Subcutaneous abdominal adipose tissue (tissue), 5 donors: Measurements from ENCODE around the gene RPEL1.

Experiments used
- H3K27ac ChIP-seq: one replicate; pipeline ENCODE4 v1.7.0; 2013; ENCODE audit warnings: low read depth, mild to moderate bottlenecking, inconsistent platforms, low read length, moderate library complexity
- H3K27me3 ChIP-seq, 5 donors: one replicate each; pipeline ENCODE4 v1.7.0; 2013; ENCODE audit warnings: low read length in 5 of 5, inconsistent platforms in 1 of 5; ENCODE audit not compliant: control insufficient read depth in 5 of 5, insufficient read depth in 4 of 5
- H3K36me3 ChIP-seq, 5 donors: one replicate each; pipeline ENCODE4 v1.7.0; 2013; ENCODE audit warnings: low read length in 5 of 5; ENCODE audit not compliant: control insufficient read depth in 5 of 5, insufficient read depth in 5 of 5
- H3K4me1 ChIP-seq, 5 donors: one replicate each; pipeline ENCODE4 v1.7.0; 2013; ENCODE audit warnings: low read length in 5 of 5, mild to moderate bottlenecking in 3 of 5, moderate library complexity in 1 of 5; ENCODE audit not compliant: control insufficient read depth in 5 of 5, insufficient read depth in 5 of 5
- H3K4me3 ChIP-seq, 5 donors: one replicate each; pipeline ENCODE4 v1.7.0; 2013; ENCODE audit warnings: low read length in 5 of 5, low read depth in 1 of 5
- H3K9ac ChIP-seq, 5 donors: one replicate each; pipeline ENCODE4 v1.7.0; 2013; ENCODE audit warnings: low read length in 5 of 5, mild to moderate bottlenecking in 4 of 5, moderate library complexity in 3 of 5
- H3K9me3 ChIP-seq, 5 donors: one replicate each; pipeline ENCODE4 v1.7.0; 2013; ENCODE audit warnings: low read length in 5 of 5; ENCODE audit not compliant: control insufficient read depth in 5 of 5
- donor health status: healthy.
- donor health status: healthy.
- donor health status: healthy.
- donor health status: healthy.
- donor health status: healthy.

Gene RPEL1

DNA sequence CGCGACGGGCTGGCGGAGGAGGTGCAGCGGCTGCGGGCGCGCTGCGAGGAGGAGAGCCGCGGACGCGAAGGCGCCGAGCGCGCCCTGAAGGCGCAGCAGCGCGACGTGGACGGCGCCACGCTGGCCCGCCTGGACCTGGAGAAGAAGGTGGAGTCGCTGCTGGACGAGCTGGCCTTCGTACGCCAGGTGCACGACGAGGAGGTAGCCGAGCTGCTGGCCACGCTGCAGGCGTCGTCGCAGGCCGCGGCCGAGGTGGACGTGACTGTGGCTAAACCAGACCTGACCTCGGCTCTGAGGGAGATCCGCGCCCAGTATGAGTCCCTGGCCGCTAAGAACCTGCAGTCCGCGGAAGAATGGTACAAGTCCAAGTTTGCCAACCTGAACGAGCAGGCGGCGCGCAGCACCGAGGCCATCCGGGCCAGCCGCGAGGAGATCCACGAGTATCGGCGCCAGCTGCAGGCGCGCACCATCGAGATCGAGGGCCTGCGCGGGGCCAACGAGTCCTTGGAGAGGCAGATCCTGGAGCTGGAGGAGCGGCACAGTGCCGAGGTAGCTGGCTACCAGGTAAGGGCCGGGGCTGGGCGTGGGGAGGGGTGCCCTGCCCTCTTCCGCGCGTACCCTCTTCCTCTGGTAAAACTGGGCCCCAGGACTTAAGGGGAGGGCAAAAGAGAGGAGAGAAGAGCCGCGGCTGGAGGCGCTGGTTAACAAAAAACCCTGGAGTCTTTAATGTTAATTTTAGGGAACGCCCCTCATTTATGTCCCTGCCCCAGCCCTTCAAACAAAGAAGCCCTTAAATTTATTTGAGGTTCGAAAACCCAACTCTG, 32.2 kb downstream of the RPEL1 start:
- peaks cover 2 to 24% (median 16%) of the 10 kb centered on the region in 5 donors for H3K4me1 ChIP-seq
- H3K9ac ChIP-seq: no peak overlapping the region
- no peak overlapping the region for H3K27ac ChIP-seq
- no peaks in the 10 kb centered on the region for H3K36me3 ChIP-seq
- H3K9me3 ChIP-seq: peaks cover 0 to 4% (median 0%) of the 10 kb centered on the region in 5 donors
- peak overlapping the region in 2 of 5 donors; percentile 39 to 50 for H3K4me3 ChIP-seq
- peaks cover 30 to 66% (median 56%) of the 10 kb centered on the region in 5 donors for H3K27me3 ChIP-seq

DNA sequence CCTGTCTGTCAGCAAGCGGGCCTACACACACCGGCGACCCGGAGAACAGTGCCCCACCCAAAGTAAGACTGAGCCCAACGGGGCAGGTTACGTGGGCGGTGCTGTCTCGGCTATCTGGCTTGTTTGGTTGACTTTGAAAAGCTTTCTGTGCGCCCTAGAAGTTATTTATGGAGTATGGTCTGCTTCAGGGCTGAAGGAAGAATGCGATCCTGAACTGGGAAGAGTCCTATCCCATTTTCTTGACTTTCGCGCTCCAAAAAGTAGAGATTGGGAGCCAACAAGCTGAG, 32.8 kb downstream of the RPEL1 start:
- H3K9ac ChIP-seq: no peak overlapping the region
- no peaks in the 10 kb centered on the region for H3K36me3 ChIP-seq
- no peak overlapping the region for H3K27ac ChIP-seq
- peaks cover 0 to 4% (median 0%) of the 10 kb centered on the region in 5 donors for H3K9me3 ChIP-seq
- peaks cover 0 to 19% (median 12%) of the 10 kb centered on the region in 5 donors for H3K4me1 ChIP-seq
- H3K27me3 ChIP-seq: peaks cover 30 to 66% (median 56%) of the 10 kb centered on the region in 5 donors
- H3K4me3 ChIP-seq: no peak overlapping the region

DNA sequence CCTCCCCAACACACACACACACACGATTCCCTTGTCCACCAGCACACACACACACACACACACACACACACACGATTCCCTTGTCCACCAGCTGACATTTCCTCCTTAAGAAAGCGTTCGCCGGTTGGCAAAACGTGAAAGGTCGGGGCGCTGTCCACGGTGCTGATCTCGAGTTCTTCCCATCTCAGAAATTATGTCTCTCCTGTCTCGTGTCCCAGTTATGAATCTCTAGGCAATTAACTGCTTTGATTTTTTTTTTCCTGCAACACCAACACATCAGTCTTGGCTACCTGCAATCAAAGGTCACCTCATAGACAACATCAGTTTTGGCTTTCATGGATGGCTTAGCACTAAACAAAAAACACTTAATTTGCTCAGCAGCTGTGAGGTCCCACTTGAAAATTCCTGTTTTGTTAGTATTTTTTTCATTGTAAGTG, 33.2 kb downstream of the RPEL1 start:
- Histone ChIP-seq H3K9me3 (peaks cover 0 to 4% (median 0%) of the 10 kb centered on the region in 5 donors), H3K27ac (no peak overlapping the region), H3K4me3 (no peak overlapping the region), H3K4me1 (peaks cover 0 to 16% (median 10%) of the 10 kb centered on the region in 5 donors), H3K9ac (no peak overlapping the region), H3K27me3 (peaks cover 30 to 66% (median 56%) of the 10 kb centered on the region in 5 donors), H3K36me3 (no peaks in the 10 kb centered on the region)

DNA sequence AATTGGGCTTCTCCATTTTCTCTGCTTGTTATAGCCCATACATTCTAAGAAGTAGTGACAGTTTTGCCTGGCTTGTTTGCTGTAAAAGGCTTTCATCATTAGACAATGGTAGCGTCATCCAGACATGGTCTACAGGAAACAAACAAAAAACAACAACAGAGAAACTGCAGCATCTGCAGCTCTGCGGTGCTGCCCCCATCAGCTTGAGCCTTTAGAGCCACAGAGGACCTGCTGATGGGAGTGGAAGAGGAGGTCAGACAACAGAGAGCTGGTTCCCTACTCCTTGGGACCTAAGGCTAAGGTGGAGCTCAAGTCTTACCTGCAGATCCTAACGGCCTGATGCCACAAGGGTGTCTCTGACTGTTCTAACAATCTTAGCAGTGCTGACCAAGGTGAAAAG, 34.3 kb downstream of the RPEL1 start:
- Histone ChIP-seq H3K27me3 (peaks cover 30 to 68% (median 55%) of the 10 kb centered on the region in 5 donors), H3K9me3 (peaks cover 0 to 4% (median 0%) of the 10 kb centered on the region in 5 donors), H3K27ac (no peak overlapping the region), H3K4me3 (no peak overlapping the region), H3K36me3 (no peaks in the 10 kb centered on the region), H3K9ac (no peak overlapping the region), H3K4me1 (peaks cover 0 to 16% (median 10%) of the 10 kb centered on the region in 5 donors)

DNA sequence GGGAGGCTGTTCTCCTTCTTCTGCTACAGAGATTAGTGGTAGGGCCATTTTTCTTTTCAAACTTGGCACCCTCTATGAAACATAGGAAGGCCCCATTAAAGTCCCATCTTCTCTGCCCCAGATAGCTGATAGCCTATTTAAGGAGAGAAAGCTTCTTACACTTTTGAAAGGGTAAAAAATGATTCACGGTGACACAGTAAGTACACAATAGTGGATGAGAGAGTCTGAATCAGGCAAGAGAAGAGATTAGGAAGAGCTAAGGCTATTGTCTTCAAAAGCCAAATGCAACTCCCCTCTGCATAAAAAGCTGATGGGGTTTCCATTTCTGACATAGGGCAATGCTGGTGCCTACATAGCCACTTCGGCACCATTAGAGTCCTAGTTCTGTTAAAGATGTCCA, 34.8 kb downstream of the RPEL1 start:
- Histone ChIP-seq H3K27me3 (peaks cover 30 to 64% (median 50%) of the 10 kb centered on the region in 5 donors), H3K9ac (no peak overlapping the region), H3K4me3 (no peak overlapping the region), H3K9me3 (peaks cover 0 to 4% (median 0%) of the 10 kb centered on the region in 5 donors), H3K4me1 (peaks cover 0 to 16% (median 10%) of the 10 kb centered on the region in 5 donors), H3K27ac (no peak overlapping the region), H3K36me3 (no peaks in the 10 kb centered on the region)

DNA sequence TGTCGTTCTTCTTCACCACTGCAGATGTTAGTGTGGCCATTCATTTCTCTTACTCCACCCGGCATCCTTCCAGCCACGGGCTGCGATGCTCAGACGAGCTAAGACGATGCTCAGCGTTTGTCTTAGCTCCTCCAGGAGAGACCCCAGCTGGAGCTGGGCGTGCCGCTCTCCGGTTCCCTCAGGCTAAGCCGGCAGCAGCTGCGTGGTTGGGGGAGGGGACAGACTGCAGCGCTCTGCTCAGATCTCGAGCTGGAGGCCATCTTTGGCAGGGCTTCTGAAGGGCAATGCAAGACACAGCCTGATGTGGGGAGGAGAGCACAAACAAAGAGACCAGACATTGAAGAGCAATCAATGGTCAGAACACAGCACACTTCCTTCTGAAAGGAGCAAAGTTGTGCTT, 36.1 kb downstream of the RPEL1 start:
- Histone ChIP-seq H3K9ac (no peak overlapping the region), H3K4me3 (no peak overlapping the region)

DNA sequence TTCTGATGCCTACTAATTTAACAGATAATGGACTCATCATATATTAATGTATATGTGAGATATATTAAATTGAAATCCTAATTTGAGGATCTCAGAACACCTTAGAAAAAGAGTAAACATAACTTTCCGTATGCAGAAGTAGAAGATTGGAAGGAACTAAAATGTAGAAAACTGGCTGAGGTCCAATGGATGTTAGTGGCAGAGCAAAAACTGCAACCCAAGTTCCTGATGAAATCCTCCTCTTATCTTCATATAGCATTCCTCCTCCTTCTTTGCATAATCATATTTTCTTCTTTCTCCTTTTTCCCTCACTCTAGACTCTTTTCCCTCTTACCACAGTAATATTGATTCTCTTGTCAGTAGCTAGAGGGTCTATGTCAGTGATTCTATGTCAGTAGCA, 37.3 kb downstream of the RPEL1 start:
- peaks cover 15 to 43% (median 37%) of the 10 kb centered on the region in 5 donors for H3K27me3 ChIP-seq
- H3K9me3 ChIP-seq: peaks cover 0 to 4% (median 0%) of the 10 kb centered on the region in 5 donors
- no peaks in the 10 kb centered on the region for H3K36me3 ChIP-seq

More for the DNA sequence above, 36.1 kb downstream of the RPEL1 start:
- H3K27ac ChIP-seq: no peak overlapping the region
- no peaks in the 10 kb centered on the region for H3K36me3 ChIP-seq
- peaks cover 0 to 4% (median 0%) of the 10 kb centered on the region in 5 donors for H3K9me3 ChIP-seq
- peaks cover 26 to 54% (median 40%) of the 10 kb centered on the region in 5 donors for H3K27me3 ChIP-seq
- peaks cover 0 to 13% (median 6%) of the 10 kb centered on the region in 5 donors for H3K4me1 ChIP-seq

DNA sequence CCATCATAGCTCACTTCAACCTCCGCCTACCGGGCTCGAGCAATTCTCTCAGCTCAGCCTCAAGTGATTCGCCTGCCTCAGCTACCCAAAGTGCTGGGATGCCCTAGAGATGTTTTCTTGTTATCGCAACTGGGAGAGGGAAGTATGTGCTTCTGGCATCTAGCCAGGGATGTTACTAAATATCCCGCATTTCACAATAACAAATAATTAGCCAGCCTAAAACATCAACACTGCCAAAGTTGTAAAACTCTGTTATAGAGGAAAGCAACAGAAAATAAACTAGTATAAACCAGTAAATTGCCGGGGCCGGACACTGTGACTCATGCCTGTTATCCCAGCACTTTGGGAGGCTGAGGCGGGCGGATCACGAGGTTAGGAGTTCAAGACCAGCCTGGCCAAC, 38.5 kb downstream of the RPEL1 start:
- Histone ChIP-seq H3K4me3 (no peak overlapping the region), H3K36me3 (no peaks in the 10 kb centered on the region), H3K9ac (no peak overlapping the region), H3K27me3 (peaks cover 14 to 35% (median 27%) of the 10 kb centered on the region in 5 donors), H3K4me1 (no peaks in the 10 kb centered on the region), H3K27ac (no peak overlapping the region), H3K9me3 (no peaks in the 10 kb centered on the region)

More for the DNA sequence above, 37.3 kb downstream of the RPEL1 start:
- Histone ChIP-seq H3K27ac (no peak overlapping the region), H3K4me1 (peaks cover 0 to 1% (median 0%) of the 10 kb centered on the region in 5 donors), H3K4me3 (no peak overlapping the region), H3K9ac (no peak overlapping the region)

DNA sequence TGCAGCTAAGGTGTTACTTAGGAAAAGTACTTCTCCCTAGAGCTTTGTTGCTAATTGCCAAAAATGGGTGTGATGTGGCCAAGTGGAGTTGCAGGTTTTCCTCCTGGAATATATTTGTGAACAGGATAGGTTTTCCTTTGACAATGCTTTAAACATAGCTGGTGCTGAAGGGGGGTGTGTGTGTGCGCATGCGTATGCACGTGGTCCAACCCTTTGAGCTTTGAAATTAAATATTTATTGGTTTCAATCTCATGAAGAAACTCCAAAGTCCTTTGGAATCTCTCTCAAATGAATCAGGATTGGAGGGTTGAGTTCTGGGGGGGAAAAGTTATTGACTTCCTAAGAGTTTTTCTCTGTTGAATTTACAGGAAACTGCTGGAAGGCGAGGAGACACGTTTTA, 42.3 kb downstream of the RPEL1 start:
- Histone ChIP-seq H3K4me1 (no peaks in the 10 kb centered on the region), H3K27ac (no peak overlapping the region), H3K36me3 (no peaks in the 10 kb centered on the region), H3K27me3 (peaks cover 0 to 16% (median 12%) of the 10 kb centered on the region in 5 donors), H3K9ac (no peak overlapping the region), H3K4me3 (no peak overlapping the region), H3K9me3 (no peaks in the 10 kb centered on the region)

DNA sequence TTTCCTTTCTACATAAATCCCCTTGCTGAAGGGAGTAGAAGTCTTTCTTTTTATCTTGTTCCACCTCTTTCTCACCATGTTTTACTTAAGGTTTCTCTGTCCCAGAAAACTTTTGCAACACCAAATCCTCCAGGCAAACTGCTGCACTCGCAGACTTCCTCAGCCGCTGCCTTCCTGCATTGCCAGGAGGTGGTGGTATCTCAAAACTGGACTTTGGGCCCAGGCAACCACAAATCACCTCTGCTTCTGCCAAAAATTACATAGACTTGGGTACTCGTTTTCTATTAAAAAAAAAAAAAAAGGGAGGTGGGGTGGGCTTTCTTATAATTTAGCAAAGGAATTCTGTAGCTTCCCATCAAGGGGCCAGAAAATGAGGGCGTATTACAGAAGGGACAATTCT, 45.9 kb downstream of the RPEL1 start:
- no peaks in the 10 kb centered on the region for H3K36me3 ChIP-seq
- H3K4me1 ChIP-seq: no peaks in the 10 kb centered on the region
- peaks cover 0 to 13% (median 11%) of the 10 kb centered on the region in 5 donors for H3K27me3 ChIP-seq
- H3K9ac ChIP-seq: no peak overlapping the region
- no peak overlapping the region for H3K4me3 ChIP-seq
- no peak overlapping the region for H3K27ac ChIP-seq
- no peaks in the 10 kb centered on the region for H3K9me3 ChIP-seq
